Activated CD4-positive, alpha-beta T cell treated with anti-CD3 and anti-CD28 coated beads for 4 hours (primary cell): ENCODE measurements around the gene TNIP1.

Experiments used
- DNase-seq, 2 donors: peaks; one replicate each; pipeline ENCODE4 v3.0.0-alpha.2; 2020

Gene TNIP1

DNA sequence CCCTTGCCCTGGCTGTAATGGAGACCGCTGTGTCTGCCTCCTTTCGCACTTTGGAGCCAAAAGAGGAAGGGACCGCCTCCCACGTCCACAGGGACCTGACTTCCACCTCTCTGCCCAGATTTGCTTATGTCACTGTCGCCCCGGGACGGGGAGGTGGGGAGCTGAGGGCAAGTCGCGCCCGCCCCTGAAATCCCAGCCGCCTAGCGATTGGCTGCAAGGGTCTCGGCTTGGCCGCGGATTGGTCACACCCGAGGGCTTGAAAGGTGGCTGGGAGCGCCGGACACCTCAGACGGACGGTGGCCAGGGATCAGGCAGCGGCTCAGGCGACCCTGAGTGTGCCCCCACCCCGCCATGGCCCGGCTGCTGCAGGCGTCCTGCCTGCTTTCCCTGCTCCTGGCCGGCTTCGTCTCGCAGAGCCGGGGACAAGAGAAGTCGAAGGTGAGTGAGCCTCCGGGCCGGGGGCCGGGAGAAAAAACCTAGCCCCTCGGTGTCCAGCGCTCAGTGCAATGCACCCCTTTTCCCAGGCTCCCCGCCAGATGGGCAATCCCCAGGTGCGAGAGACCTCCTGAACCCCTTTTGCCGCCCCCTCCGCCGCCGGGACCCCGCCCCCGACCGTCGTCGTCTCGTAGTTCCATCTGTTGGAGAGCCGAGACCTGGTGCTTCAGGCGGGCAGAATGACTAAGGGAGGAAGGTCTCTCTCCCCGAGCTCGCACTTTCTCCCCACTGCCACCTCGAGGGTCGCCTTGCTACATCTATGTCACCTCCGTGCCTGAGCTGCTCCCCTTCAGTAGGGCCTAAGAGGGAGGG lies 60.3 kb downstream of the TNIP1 start, which contains the start of gene GPX3:
Gene GPX3, plus strand, starts transcription at position 288 of the 807 bp plus-strand sequence. Its CDS starts 64 bp downstream, at position 352.
- DNase-seq: peak; percentile 5 to 15

DNA sequence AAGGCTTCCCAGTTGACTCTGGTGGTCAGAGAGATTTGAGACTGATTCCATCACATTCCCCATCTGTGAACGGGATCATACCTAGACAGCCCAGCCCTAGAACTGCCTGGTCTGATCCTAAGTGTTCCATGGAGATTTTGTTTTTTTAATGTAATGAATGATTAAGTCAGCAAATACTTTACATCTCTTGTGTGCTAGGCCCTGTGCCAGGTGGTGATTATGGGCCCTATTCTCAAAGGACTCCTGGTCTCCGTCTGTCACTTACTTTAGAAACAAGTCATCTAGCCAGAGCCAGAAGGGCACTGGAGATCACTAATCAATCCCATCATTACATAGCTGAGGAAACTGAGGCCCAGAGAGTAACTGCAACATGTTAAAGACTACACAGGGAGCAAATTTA lies 61.5 kb downstream of the TNIP1 start:
- DNase-seq: no peak

DNA sequence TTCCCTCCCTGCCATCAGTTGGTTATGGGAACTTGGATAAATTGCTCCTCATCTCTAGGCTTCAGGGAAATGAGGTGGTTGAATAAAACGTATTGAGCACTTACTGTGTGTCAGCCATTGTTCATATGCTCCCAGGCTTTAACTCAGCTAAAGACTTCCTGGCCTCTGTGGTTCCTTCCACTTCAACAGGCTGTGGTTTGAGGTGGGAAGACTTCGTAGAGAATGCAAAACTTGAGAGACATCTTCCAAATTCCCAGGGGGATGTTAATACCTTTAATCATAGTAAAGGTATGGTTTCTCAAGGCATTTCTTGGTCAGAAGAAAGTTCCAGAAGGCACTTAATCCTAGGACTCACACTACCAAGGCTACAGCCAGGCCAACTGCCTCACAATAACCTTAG lies 62.0 kb downstream of the TNIP1 start:
- no peak for DNase-seq

DNA sequence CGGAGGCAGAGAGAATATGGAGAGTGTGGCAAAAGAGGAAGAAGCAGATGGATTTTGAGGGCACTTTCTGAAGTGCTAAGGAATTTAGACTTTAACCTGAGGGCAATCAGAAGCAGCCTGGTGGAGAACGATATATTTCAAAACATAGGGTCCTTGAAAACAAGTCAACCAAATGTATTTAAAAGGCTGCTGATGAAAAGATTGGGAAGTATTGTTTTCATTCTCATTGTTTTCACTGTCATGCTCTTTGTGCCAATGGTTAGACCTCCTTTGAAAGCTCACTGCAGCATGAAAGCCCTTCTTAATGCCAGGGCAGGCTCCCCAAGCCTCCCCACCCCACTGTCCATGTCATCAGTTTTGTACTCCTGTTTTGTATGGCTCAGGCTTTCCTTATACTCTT lies 62.9 kb downstream of the TNIP1 start:
- no peak for DNase-seq

DNA sequence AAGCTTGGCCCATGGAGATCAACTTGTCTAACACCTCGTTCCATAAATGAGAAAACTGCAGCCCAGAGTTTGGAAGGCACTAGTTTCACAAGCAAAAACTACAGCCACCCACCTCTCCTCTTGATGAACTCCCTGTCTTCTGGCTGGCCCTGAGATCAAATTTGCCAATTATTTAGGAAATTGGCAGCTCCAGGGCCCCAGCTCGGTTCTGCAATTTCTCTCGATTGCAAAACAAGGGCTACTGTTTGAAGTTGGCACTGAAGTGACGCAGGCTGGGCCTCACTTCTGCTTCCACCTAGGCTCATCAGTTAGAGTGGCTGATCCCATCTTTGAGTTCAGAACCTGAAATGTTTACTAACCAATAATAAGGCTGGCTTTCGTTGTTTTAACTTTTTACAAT lies 64.1 kb downstream of the TNIP1 start:
- DNase-seq: no peak

DNA sequence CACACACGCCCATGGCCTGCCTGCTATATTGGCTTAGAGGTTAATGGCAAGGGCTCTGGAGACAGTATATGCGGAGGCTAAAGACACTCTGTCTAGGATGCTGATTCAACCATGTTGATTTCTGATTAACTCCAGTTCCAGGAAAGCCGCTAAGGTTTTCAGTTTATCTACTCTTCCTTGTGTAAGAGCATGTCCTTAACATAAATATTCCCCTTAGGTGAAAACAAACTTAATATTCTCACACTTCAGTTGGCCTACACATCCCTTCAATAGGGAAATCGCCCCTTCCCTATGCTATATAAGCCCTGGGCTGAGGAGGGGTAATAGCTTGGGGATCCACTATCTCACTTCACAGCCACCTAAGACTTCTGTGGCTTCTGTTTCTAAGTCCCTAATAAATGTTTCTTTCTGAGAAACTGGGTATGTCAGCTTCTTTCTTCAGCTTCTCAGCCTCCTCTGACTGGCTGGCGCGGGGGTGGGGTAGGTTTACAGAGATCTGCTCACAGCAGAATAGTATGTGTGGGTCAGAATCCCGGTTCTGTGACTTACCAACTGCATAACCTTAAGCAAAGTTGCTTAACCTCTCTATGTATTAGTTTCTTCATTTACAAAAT lies 64.8 kb downstream of the TNIP1 start:
- DNase-seq: no peak

GRCh38 chr5:151014680-151015343 lies 66.0 kb downstream of the TNIP1 start:
- DNase-seq: no peak

GRCh38 chr5:151012862-151013261 lies 68.0 kb downstream of the TNIP1 start:
- no peak for DNase-seq

- DNase-seq: no peak
These were observed 71.9 kb downstream of the TNIP1 start for GRCh38 chr5:151008906-151009305.

- DNase-seq: no peak
These were observed 72.7 kb downstream of the TNIP1 start for GRCh38 chr5:151008210-151008491.

GRCh38 chr5:151007430-151008209 lies 73.2 kb downstream of the TNIP1 start:
- no peak for DNase-seq

GRCh38 chr5:151006704-151007334 lies 74.0 kb downstream of the TNIP1 start:
- DNase-seq: no peak

- no peak for DNase-seq
These were observed 74.8 kb downstream of the TNIP1 start for GRCh38 chr5:151005950-151006576.

DNA sequence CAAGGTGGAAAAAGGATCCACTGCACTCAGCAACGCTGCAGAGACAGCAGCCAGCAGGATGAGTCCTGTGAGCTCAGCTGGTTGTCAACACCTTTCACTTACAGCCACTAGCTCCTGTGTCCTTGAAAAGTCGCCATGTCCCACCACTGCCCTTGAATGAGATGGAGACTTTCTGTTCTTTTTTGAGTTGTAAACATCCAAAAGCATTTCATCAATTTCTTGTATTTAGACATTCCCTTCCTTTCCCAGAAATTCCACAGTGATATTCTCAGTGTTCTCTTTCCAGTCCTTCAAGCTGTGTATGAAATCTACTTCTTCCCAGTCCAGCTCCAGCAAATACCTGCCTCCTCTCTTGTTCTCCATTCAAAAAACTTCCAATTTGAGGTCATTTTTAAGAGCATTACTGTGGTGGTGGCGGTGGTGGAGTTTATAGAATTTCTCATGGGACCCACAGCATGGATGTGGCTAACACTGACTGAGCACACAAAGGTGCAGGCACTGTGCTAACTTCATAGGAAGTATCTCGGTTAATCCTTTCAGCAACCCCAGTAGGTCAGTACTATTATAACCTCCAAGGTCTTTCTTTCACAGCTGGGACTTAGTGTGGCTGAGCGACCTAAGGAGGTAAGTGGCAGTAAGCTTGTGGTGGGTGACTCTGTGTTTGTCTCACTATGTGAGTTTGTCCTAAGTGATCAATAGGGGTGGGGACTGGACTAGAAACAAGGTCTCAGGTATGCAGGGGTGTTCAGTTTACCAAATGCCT lies 75.5 kb downstream of the TNIP1 start:
- DNase-seq: no peak

DNA sequence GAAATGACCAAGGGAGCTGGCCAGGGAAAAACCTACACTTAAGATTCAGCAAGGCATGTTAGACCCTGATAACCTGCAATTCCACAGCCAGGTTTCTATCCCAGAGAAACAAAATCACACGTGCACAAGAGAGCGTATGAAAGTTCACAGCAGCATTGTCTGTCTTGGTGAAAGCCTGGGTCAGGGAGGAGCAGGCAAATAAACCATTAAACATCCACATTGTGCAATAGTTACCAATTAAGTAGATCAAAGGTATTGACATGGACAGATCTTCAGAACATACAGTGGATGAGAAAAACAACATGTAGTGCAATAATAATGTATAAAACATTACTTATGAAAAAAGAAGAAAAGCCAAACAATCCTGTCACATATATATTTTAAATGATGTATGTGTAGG lies 76.3 kb downstream of the TNIP1 start:
- DNase-seq: no peak

GRCh38 chr5:151003503-151003860 lies 77.4 kb downstream of the TNIP1 start:
- DNase-seq: no peak

DNA sequence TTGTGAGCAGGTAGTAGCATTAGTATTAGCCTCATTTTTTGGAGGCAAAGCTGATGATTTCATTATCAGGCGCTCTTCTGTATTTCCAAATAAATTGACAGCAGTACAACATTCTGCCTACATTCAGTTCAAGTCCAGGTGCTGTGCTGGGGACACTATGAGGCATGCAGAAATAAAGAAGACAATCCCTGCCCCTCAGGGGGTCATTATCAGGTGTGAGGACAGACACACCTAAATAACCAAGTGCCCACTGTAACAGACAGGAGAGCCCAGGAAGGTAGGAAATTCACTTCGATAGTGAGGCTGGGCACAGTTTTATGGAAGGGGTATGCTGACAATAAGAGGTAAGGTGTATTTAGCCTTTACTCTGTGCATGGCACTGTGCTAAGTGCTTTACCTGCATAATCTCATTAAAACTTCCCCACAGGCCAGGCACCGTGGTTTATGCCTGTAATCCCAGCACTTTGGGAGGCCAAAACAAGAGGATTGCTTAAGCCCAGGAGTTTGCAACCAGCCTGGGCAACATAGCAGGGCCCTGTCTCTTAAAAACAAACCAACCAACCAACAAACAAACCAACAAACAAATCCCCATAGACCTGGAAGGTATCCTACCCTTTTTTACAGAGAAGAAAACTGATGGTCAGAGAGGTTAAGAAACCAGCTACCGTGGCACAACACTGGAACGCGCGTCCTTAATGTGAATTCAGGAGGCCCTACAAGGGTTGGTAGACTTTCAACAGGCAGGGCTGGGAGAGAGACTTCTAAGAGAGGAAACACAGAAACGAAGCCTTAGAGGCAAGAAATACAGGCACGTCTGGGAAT lies 77.9 kb downstream of the TNIP1 start:
- DNase-seq: no peak

DNA sequence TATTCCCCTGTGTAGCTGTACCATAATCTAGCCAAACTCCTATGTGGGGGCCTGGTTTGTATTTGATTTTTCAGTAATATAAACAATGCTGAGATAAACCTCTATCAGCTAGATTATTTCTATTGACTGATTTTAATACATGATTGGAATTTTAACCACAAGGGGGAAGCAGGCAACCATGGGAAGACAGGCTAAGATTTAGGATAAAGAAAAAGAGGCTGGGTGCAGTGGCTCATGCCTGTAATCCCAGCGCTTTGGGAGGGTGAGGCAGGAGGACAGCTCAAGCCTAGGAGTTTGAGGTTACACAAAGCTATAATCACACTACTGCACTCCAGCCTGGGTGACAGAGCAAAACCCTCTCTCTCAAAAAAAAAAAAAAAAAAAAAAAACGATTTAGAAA lies 78.6 kb downstream of the TNIP1 start:
- no peak for DNase-seq

GRCh38 chr5:151001436-151001835 lies 79.4 kb downstream of the TNIP1 start:
- no peak for DNase-seq

DNA sequence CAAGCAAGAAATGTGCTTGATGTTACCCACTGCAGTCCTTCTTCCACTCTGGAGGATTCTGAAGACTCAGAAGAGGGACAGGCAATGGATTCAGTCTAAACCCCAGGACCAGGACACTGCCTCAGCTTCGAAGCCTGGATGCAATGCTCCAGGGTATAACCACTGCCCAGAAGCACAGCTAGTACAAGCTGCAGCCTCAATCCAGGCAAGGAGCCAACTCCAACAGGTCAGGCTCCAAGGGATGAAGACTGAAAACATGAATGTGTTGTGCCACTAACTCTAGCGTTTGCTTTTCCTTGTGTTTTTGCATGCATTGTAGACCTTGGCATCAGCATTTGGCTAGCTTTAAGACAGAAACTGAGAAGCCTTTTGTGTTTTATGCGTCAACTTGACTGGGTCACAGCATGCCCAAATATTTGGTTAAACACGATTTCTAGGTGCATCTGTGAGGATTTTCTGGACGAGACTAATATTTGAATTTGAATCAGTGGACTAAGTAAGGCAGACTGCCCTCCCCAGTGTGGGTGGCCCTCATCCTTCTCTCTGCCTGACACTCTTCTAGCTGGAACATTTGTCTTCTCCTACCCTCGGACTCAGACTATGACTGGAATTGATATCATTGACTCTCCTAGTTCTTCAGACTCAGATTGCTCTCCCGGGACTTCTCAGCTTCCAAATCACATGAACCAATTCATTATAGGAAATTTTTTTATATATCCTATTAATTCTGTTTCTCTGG lies 81.0 kb downstream of the TNIP1 start:
- DNase-seq: no peak
